Upper lobe of right lung (tissue), 1 donor: ENCODE measurements around the gene PAQR5. TPM values are rescaled to one million over a fixed set of nuclear protein-coding genes. Genes with fewer than 3 reads are reported as not detected.

Experiments
- ATAC-seq: fragments of 200-7000 bp; cut with Tn5 transposase; one replicate; pipeline ENCODE4 v1.9.1; 2020; ENCODE audit warnings: mild to moderate bottlenecking, moderate library complexity
- DNase-seq: peaks from one replicate; pipeline ENCODE4 v3.0.0-alpha.2; 2020
- H3K27ac ChIP-seq: fragments of 200-600 bp; one replicate; pipeline ENCODE4 v1.8.0; 2022
- H3K27me3 ChIP-seq: fragments of 200-600 bp; one replicate; pipeline ENCODE4 v1.8.0; 2022; ENCODE audit warnings: mild to moderate bottlenecking
- H3K36me3 ChIP-seq: fragments of 200-600 bp; one replicate; pipeline ENCODE4 v1.8.0; 2022
- H3K4me1 ChIP-seq: fragments of 200-600 bp; one replicate; pipeline ENCODE4 v1.8.0; 2022
- H3K4me3 ChIP-seq: fragments of 200-600 bp; one replicate; pipeline ENCODE4 v1.8.0; 2022; ENCODE audit warnings: mild to moderate bottlenecking
- H3K9me3 ChIP-seq: fragments of 200-600 bp; one replicate; pipeline ENCODE4 v1.8.0; 2022
- CTCF ChIP-seq: fragments of 200-600 bp; IDR thresholded peaks from one replicate; pipeline ENCODE4 v1.8.0; 2022; ENCODE audit warnings: antibody characterized with exemption
- intact Hi-C: fragments of 100-400 bp; cut with DNase I; formaldehyde crosslinking; loops from one replicate; pipeline ENCODE4 v1.11.0; 2022
- total RNA-seq: library from RNA; stranded (reverse); fragmentation: NEBNext Ultra II Directional; extraction: Animal tissue kit (Norgen Biotek cat#: 25700); gene quantifications from one replicate; pipeline ENCODE4 v1.2.1, GENCODE V29; 2021
- donor health status: DM: no; HTN: yes; CAD: no; lungs with severe emphysema.

PAQR5 gene
- total RNA-seq, 1 donor from 2014 or later = 37.9 TPM

GRCh38 chr15:69393831-69394491 is 95.2 kb downstream of the PAQR5 start:
- Histone ChIP-seq H3K9me3 (no peaks in the 10 kb centered on the region), H3K27ac (no peak overlapping the region), H3K4me1 (peaks cover 10% of the 10 kb centered on the region), H3K4me3 (no peak overlapping the region), H3K36me3 (peaks cover 1% of the 10 kb centered on the region), H3K27me3 (no peaks in the 10 kb centered on the region)
- DNase-seq (no peak), ATAC-seq (no peak)
- intact Hi-C loops = no loop called here
- no peak for TF ChIP-seq CTCF

DNA sequence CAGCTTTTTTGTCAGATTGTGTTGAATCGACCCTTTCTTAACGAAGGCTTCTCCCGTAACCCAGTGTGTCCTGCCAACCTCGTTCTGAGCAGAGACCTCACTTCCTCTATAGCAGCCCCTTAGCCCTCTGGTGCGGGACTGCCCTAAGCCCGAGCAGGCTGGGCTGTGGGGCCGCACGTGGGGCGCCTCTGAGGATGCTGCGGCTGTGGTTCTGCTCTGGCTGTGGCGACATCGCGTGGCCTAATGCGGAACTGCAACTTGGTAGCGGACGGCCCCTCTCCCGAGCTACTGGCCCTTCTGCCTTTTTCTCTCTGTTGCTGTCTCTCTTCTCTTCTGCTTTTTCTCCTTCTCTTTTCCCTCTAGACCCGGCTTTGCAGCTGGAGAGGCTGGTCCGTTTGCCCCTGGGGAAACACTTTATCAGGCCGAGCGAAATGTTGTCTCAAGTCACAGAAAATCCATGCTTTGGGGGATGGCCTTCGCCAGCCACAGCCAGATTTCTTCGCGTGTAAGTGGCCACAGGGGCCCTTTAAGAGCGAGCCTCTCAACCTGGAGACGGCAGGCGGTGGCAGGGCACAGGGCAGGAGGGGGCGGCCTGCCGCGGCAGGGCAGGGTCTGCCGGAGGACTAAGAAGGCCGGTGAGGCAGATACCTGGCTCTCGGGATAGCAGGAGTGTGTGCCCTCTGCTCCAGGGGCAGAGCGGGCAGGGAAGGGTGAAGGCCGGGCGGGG is 96.0 kb downstream of the PAQR5 start:
- Histone ChIP-seq H3K4me1 (peaks cover 10% of the 10 kb centered on the region), H3K27me3 (no peaks in the 10 kb centered on the region), H3K36me3 (peaks cover 8% of the 10 kb centered on the region), H3K9me3 (no peaks in the 10 kb centered on the region), H3K4me3 (no peak overlapping the region), H3K27ac (no peak overlapping the region)
- DNase-seq (peak; percentile 90), ATAC-seq (peak; percentile 94)
- intact Hi-C loops = loop anchor here (5.0 kb wide), 1 partner anchor 337 kb away; no protein-coding TSS in a partner anchor
- peak; percentile 97 for TF ChIP-seq CTCF

GRCh38 chr15:69395460-69395859 is 96.7 kb downstream of the PAQR5 start:
- no peaks in the 10 kb centered on the region for H3K27me3 ChIP-seq
- H3K36me3 ChIP-seq = peaks cover 8% of the 10 kb centered on the region
- H3K4me3 ChIP-seq = no peak overlapping the region
- no peak for TF ChIP-seq CTCF
- ATAC-seq (no peak), DNase-seq (peak; percentile 11)
- peaks cover 10% of the 10 kb centered on the region for H3K4me1 ChIP-seq
- H3K27ac ChIP-seq = no peak overlapping the region
- intact Hi-C loops = loop anchor here (5.0 kb wide), 1 partner anchor 338 kb away; no protein-coding TSS in a partner anchor
- H3K9me3 ChIP-seq = no peaks in the 10 kb centered on the region

DNA sequence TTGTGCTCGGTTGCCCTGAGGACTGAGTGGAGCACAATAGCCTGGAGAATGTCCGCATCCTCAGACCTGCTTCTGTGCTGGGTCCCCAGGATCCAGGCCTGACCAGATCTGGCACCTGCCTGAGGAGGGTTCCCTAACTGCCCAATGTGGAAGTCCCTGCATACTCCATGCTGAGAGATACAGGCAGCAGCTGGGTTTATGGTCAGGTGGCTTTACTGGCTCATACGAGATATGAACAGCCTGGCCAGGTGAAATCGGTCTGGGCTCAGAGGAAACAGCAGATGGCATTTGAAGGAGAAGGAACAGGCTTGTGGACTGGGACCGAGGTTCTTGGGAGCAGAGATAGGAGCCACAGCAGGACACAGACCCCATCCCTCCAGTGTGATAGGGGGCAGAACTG is 97.3 kb downstream of the PAQR5 start:
- DNase-seq = peak; percentile 33
- no peaks in the 10 kb centered on the region for H3K9me3 ChIP-seq
- peaks cover 8% of the 10 kb centered on the region for H3K36me3 ChIP-seq
- intact Hi-C loops = loop anchor here (5.0 kb wide), 1 partner anchor 339 kb away; no protein-coding TSS in a partner anchor
- peaks cover 10% of the 10 kb centered on the region for H3K4me1 ChIP-seq
- TF ChIP-seq CTCF = no peak
- no peak for ATAC-seq
- H3K27ac ChIP-seq = no peak overlapping the region
- H3K27me3 ChIP-seq = no peaks in the 10 kb centered on the region
- H3K4me3 ChIP-seq = no peak overlapping the region

DNA sequence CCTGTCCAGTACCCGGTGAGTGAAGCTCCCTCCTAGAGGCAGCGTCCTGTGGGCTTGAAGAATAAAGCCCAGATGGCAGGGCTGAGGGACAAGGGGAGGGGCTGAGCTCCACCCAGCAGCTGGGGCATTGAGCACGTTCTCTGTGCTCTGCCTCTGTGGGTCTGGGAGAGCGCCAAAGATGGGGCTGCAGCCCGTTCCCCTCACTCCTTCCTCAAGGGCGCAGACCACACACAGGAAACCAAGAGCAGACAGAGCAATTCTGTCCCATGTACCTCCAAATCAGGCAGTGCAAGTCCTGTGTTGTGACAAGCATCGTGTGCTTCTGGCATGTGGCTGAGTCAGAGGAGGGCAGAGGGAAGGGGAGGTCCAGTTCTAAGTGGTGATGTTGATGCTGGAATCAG is 99.8 kb downstream of the PAQR5 start:
- Histone ChIP-seq H3K27me3 (no peaks in the 10 kb centered on the region), H3K9me3 (no peaks in the 10 kb centered on the region), H3K36me3 (peaks cover 8% of the 10 kb centered on the region), H3K27ac (no peak overlapping the region), H3K4me3 (no peak overlapping the region), H3K4me1 (peaks cover 8% of the 10 kb centered on the region)
- ATAC-seq = no peak
- TF ChIP-seq CTCF = no peak
- peak; percentile 50 for DNase-seq
- intact Hi-C loops = loop anchor here (5.0 kb wide), 1 partner anchor 341 kb away; no protein-coding TSS in a partner anchor
